Liver (tissue), 2 donors: ENCODE results near the gene WAC.

Experiments
- CTCF ChIP-seq: fragments of 150-350 bp; IDR thresholded peaks from 2 replicates; pipeline ENCODE4 v1.5.1; 2017; ENCODE audit warnings: improper control_type of control experiment, low read depth, low read length; ENCODE audit not compliant: missing input control
- TF ChIP-seq, protein P1 (sequence below): IDR thresholded peaks from 2 replicates; pipeline ENCODE4 v1.6.1; 2016; ENCODE audit warnings: antibody characterized with exemption, mild to moderate bottlenecking
- donor health status: healthy.

DNA sequence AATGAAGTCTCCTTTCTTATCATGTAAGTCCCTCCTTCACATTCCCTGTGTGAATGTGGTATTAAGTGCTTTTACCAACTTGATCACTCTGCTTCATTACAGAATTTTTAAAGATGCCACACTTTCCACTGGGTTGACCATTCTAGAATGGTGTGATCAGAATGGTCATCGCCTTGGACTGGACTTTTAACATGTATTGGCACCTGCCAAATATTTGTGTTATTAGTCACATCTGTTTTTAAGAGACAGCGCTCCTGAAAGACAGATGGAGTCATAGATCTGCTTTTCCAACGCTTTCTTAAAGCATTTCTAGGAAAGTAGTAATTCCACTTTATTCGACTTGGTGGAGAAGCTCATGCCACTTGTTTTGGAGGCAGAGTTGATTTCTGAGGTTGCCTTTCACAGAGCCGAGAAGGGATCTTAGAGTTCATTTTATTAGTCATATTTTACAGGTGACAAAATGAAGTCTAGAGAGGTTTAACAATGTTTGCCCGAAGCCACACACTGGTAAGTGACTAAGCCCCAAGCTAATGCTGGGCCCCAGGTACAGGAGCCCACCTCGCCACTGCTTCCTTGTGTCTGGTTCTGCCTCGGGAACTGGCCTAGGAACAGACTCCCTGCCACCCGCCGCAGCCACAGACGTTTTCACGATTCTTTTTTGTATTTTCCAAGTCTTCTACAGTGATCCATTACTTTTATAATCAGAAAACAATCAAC lies 134.0 kb downstream of the WAC start:
- TF ChIP-seq CTCF, result no peak
- TF ChIP-seq, protein P1, sequence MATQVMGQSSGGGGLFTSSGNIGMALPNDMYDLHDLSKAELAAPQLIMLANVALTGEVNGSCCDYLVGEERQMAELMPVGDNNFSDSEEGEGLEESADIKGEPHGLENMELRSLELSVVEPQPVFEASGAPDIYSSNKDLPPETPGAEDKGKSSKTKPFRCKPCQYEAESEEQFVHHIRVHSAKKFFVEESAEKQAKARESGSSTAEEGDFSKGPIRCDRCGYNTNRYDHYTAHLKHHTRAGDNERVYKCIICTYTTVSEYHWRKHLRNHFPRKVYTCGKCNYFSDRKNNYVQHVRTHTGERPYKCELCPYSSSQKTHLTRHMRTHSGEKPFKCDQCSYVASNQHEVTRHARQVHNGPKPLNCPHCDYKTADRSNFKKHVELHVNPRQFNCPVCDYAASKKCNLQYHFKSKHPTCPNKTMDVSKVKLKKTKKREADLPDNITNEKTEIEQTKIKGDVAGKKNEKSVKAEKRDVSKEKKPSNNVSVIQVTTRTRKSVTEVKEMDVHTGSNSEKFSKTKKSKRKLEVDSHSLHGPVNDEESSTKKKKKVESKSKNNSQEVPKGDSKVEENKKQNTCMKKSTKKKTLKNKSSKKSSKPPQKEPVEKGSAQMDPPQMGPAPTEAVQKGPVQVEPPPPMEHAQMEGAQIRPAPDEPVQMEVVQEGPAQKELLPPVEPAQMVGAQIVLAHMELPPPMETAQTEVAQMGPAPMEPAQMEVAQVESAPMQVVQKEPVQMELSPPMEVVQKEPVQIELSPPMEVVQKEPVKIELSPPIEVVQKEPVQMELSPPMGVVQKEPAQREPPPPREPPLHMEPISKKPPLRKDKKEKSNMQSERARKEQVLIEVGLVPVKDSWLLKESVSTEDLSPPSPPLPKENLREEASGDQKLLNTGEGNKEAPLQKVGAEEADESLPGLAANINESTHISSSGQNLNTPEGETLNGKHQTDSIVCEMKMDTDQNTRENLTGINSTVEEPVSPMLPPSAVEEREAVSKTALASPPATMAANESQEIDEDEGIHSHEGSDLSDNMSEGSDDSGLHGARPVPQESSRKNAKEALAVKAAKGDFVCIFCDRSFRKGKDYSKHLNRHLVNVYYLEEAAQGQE, result no peak
